SU-DHL-6 (cell line): Measurements from ENCODE around the gene THAP3.

ENCODE experiments used
- EZH2phosphoT487 ChIP-seq: fragments of 200-600 bp; sonication (generic), shearing (Covaris generic); conservative IDR thresholded peaks from 2 replicates; pipeline ENCODE4 v1.6.1; 2018; ENCODE audit warnings: mild to moderate bottlenecking, antibody characterized with exemption, low read length, moderate library complexity, mixed read lengths
- TF ChIP-seq, protein P1 (sequence below): fragments of 200-600 bp; sonication (generic); IDR thresholded peaks from one replicate; pipeline ENCODE4 v1.5.1; 2017; ENCODE audit warnings: antibody characterized with exemption, mild to moderate bottlenecking, low read length, moderate library complexity; ENCODE audit not compliant: insufficient read depth, poor library complexity, severe bottlenecking

GRCh38 chr1:6579374-6580118, 45.1 kb upstream of the THAP3 start, which contains the start of gene ZBTB48:
- TF ChIP-seq, protein P1, sequence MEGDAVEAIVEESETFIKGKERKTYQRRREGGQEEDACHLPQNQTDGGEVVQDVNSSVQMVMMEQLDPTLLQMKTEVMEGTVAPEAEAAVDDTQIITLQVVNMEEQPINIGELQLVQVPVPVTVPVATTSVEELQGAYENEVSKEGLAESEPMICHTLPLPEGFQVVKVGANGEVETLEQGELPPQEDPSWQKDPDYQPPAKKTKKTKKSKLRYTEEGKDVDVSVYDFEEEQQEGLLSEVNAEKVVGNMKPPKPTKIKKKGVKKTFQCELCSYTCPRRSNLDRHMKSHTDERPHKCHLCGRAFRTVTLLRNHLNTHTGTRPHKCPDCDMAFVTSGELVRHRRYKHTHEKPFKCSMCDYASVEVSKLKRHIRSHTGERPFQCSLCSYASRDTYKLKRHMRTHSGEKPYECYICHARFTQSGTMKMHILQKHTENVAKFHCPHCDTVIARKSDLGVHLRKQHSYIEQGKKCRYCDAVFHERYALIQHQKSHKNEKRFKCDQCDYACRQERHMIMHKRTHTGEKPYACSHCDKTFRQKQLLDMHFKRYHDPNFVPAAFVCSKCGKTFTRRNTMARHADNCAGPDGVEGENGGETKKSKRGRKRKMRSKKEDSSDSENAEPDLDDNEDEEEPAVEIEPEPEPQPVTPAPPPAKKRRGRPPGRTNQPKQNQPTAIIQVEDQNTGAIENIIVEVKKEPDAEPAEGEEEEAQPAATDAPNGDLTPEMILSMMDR = no peak
- no peak for TF ChIP-seq EZH2phosphoT487
